PC-9 (cell line): ENCODE measurements around the gene ASB1. TPM values are rescaled to one million over a fixed set of nuclear protein-coding genes. Genes with fewer than 3 reads are reported as not detected.

ENCODE experiments used
- BruUV-seq: library from RNA; stranded (reverse); fragments of 400-500 nt; replicated peaks from 2 replicates; lab custom pipeline; 2021; lab: Mats Ljungman, UMichigan
- CTCF ChIA-PET: fragments of 300-600 bp; sonication (Branson Sonifier 250); formaldehyde crosslinking; loops from one replicate; lab custom pipeline; 2022; ENCODE audit warnings: antibody characterized with exemption; lab: Charles Lee
- POLR2A ChIA-PET: fragments of 300-600 bp; sonication (Branson Sonifier 250); formaldehyde crosslinking; loops from one replicate; lab custom pipeline; 2022; ENCODE audit warnings: antibody characterized with exemption; ENCODE audit not compliant: unreplicated experiment; lab: Charles Lee
- DNase-seq, 2 experiments: peaks; one replicate each; pipeline versions ENCODE4 v3.0.0 to v3.0.0-alpha.2; 2015 to 2022; ENCODE audit warnings: mixed read lengths in 1 of 2
- H2AFZ ChIP-seq: fragments of 200-600 bp; sonication (generic); 2 replicates; pipeline ENCODE4 v1.8.1; 2017; ENCODE audit warnings: antibody characterized with exemption
- H3F3A ChIP-seq: fragments of 200-600 bp; sonication (generic); 2 replicates; pipeline ENCODE4 v1.8.1; 2017; ENCODE audit warnings: antibody characterized with exemption, mild to moderate bottlenecking, low read depth; ENCODE audit not compliant: insufficient read depth
- H3K27ac ChIP-seq: fragments of 200-600 bp; sonication (generic); 2 replicates; pipeline ENCODE4 v1.6.1; 2016; ENCODE audit warnings: mixed run types
- H3K27me3 ChIP-seq: fragments of 200-600 bp; sonication (generic); 2 replicates; pipeline ENCODE4 v1.6.1; 2016; ENCODE audit warnings: low read depth, mixed run types; ENCODE audit not compliant: insufficient read depth
- H3K36me3 ChIP-seq: fragments of 200-600 bp; sonication (generic); 2 replicates; pipeline ENCODE4 v1.6.1; 2016; ENCODE audit warnings: low read depth, mixed run types
- H3K4me1 ChIP-seq: fragments of 200-600 bp; sonication (generic); replicated peaks from 2 replicates; pipeline ENCODE4 v1.6.1; 2016; ENCODE audit warnings: mixed run types; ENCODE audit not compliant: insufficient read depth
- H3K4me2 ChIP-seq: fragments of 200-600 bp; sonication (generic); 2 replicates; pipeline ENCODE4 v1.6.1; 2017; ENCODE audit warnings: mixed run types
- H3K4me3 ChIP-seq: fragments of 200-600 bp; sonication (generic); 2 replicates; pipeline ENCODE4 v1.6.1; 2016; ENCODE audit warnings: mixed run types
- H3K79me2 ChIP-seq: fragments of 200-600 bp; sonication (generic); 2 replicates; pipeline ENCODE4 v1.6.1; 2017; ENCODE audit warnings: low read depth, mixed run types
- H3K9me2 ChIP-seq: fragments of 200-600 bp; sonication (generic); 2 replicates; pipeline ENCODE4 v1.8.1; 2017; ENCODE audit warnings: mild to moderate bottlenecking; ENCODE audit not compliant: insufficient read depth
- H3K9me3 ChIP-seq: fragments of 200-600 bp; sonication (generic); 2 replicates; pipeline ENCODE4 v1.8.1; 2016; ENCODE audit warnings: low read depth; ENCODE audit not compliant: insufficient read depth
- H4K20me1 ChIP-seq: fragments of 200-600 bp; sonication (generic); 2 replicates; pipeline ENCODE4 v1.8.1; 2017; ENCODE audit not compliant: insufficient read depth
- CTCF ChIP-seq: fragments of 200-600 bp; sonication (generic); conservative IDR thresholded peaks from 2 replicates; pipeline ENCODE4 v1.6.1; 2017; ENCODE audit warnings: mixed run types, antibody characterized with exemption, mild to moderate bottlenecking, moderate library complexity
- EZH2 ChIP-seq: fragments of 200-600 bp; sonication (generic); IDR thresholded peaks from 2 replicates; pipeline ENCODE4 v1.8.0; 2017; ENCODE audit warnings: antibody characterized with exemption, low read depth
- intact Hi-C: fragments of 100-400 bp; cut with micrococcal nuclease; formaldehyde crosslinking; loops from one replicate; pipeline ENCODE4 v1.10.0; 2022; ENCODE audit not compliant: unreplicated experiment
- total RNA-seq: library from RNA; stranded (reverse); gene quantifications from 2 replicates; pipeline ENCODE4 v1.2.3, GENCODE V29; 2021

Gene ASB1
- total RNA-seq, 1 experiment from 2014 or later: 56.7 TPM

GRCh38 chr2:238493411-238493810, 66.7 kb downstream of the ASB1 start:
- H2AFZ ChIP-seq: no peak overlapping the region
- H3K9me3 ChIP-seq: no peaks in the 10 kb centered on the region
- CTCF ChIA-PET: no interaction called here
- peaks cover 100% of the 10 kb centered on the region for H3K27me3 ChIP-seq
- H3K36me3 ChIP-seq: no peaks in the 10 kb centered on the region
- H3K4me2 ChIP-seq: no peak overlapping the region
- no peaks in the 10 kb centered on the region for H3K9me2 ChIP-seq
- BruUV-seq: no TSS peak
- no peaks in the 10 kb centered on the region for H4K20me1 ChIP-seq
- no peak overlapping the region for H3K4me3 ChIP-seq
- no peaks in the 10 kb centered on the region for H3K4me1 ChIP-seq
- no peak for DNase-seq
- TF ChIP-seq CTCF: no peak
- TF ChIP-seq EZH2: no peak
- no peaks in the 10 kb centered on the region for H3F3A ChIP-seq
- no peaks in the 10 kb centered on the region for H3K79me2 ChIP-seq
- POLR2A ChIA-PET: no interaction called here
- intact Hi-C loops: no loop called here
- no peak overlapping the region for H3K27ac ChIP-seq

- Histone ChIP-seq H4K20me1 (no peaks in the 10 kb centered on the region), H2AFZ (no peak overlapping the region), H3F3A (no peaks in the 10 kb centered on the region), H3K9me3 (no peaks in the 10 kb centered on the region), H3K27ac (no peak overlapping the region), H3K4me1 (no peaks in the 10 kb centered on the region), H3K27me3 (peaks cover 100% of the 10 kb centered on the region), H3K79me2 (no peaks in the 10 kb centered on the region), H3K4me3 (no peak overlapping the region), H3K36me3 (no peaks in the 10 kb centered on the region), H3K4me2 (no peak overlapping the region), H3K9me2 (no peaks in the 10 kb centered on the region)
- intact Hi-C loops: no loop called here
- CTCF ChIA-PET: no interaction called here
- BruUV-seq: no TSS peak
- DNase-seq: no peak
- POLR2A ChIA-PET: no interaction called here
- TF ChIP-seq EZH2 (no peak), CTCF (no peak)
Observed at GRCh38 chr2:238493880-238494572, 67.3 kb downstream of the ASB1 start.

GRCh38 chr2:238494573-238494961, 67.8 kb downstream of the ASB1 start:
- peaks cover 100% of the 10 kb centered on the region for H3K27me3 ChIP-seq
- H3K4me2 ChIP-seq: no peak overlapping the region
- no peaks in the 10 kb centered on the region for H3K9me2 ChIP-seq
- no peak overlapping the region for H3K4me3 ChIP-seq
- no peaks in the 10 kb centered on the region for H3F3A ChIP-seq
- no peaks in the 10 kb centered on the region for H3K79me2 ChIP-seq
- ChIA-PET POLR2A (no interaction called here), CTCF (no interaction called here)
- no peak for TF ChIP-seq EZH2
- TF ChIP-seq CTCF: no peak
- no peaks in the 10 kb centered on the region for H3K4me1 ChIP-seq
- intact Hi-C loops: no loop called here
- H3K9me3 ChIP-seq: no peaks in the 10 kb centered on the region
- no peaks in the 10 kb centered on the region for H4K20me1 ChIP-seq
- no peaks in the 10 kb centered on the region for H3K36me3 ChIP-seq
- no TSS peak for BruUV-seq
- no peak overlapping the region for H2AFZ ChIP-seq
- no peak overlapping the region for H3K27ac ChIP-seq
- no peak for DNase-seq
